Aorta (tissue), 5 donors: ENCODE data around the gene ITLN2. TPM values are rescaled to one million over a fixed set of nuclear protein-coding genes. Genes with fewer than 3 reads are reported as not detected.
"Not testable (repeated sequence)": the region's sequence is repeated elsewhere in the genome, so short reads cannot be mapped to it uniquely, and the experiment has no call there.

Source experiments
- ATAC-seq: fragments of 200-7000 bp; cut with Tn5 transposase; one replicate; pipeline ENCODE4 v1.9.1; 2022; ENCODE audit warnings: moderate library complexity; ENCODE audit not compliant: low FRiP score
- DNase-seq, 2 donors: peaks; one replicate each; pipeline ENCODE4 v3.0.0-alpha.2; 2020
- H3K27ac ChIP-seq, 2 donors: one replicate each; pipeline ENCODE4 v1.5.1; 2013; ENCODE audit warnings: low read length in 2 of 2, mild to moderate bottlenecking in 2 of 2, moderate library complexity in 2 of 2, control low read depth in 1 of 2, inconsistent platforms in 1 of 2, low read depth in 1 of 2
- H3K27me3 ChIP-seq, 2 donors: one replicate each; pipeline ENCODE4 v1.6.1; 2013; ENCODE audit warnings: control low read depth in 1 of 2, low read length in 1 of 2, mild to moderate bottlenecking in 1 of 2, moderate library complexity in 1 of 2; ENCODE audit not compliant: insufficient read depth in 2 of 2, control insufficient read depth in 1 of 2
- H3K36me3 ChIP-seq, 2 donors: one replicate each; pipeline ENCODE4 v1.6.1; 2013; ENCODE audit warnings: control low read depth in 1 of 2, low read length in 1 of 2, mild to moderate bottlenecking in 1 of 2; ENCODE audit not compliant: insufficient read depth in 2 of 2, control insufficient read depth in 1 of 2
- H3K4me1 ChIP-seq, 2 donors: one replicate each; pipeline ENCODE4 v1.6.1; 2013; ENCODE audit warnings: low read length in 2 of 2, control low read depth in 1 of 2, mild to moderate bottlenecking in 1 of 2, moderate library complexity in 1 of 2; ENCODE audit not compliant: insufficient read depth in 2 of 2, control insufficient read depth in 1 of 2
- H3K4me3 ChIP-seq, 2 donors: one replicate each; pipeline ENCODE4 v1.5.1; 2013; ENCODE audit warnings: low read length in 2 of 2, control low read depth in 1 of 2, mild to moderate bottlenecking in 1 of 2
- H3K9me3 ChIP-seq: one replicate; pipeline ENCODE4 v1.6.1; 2013; ENCODE audit warnings: mild to moderate bottlenecking, low read length; ENCODE audit not compliant: control insufficient read depth
- WGBS, 2 donors: extraction: QIAGEN DNeasy Blood & Tissue Kit; methylation state at CpG; one replicate each; pipeline ENCODE4 v1.1.7; 2013; 5-methylcytosine and 5-hydroxymethylcytosine counted together
- intact Hi-C, 2 donors: fragments of 100-400 bp; cut with DNase I; formaldehyde crosslinking; loops; one replicate each; pipeline versions ENCODE4 v1.14.2 to v1.15.0; 2022
- polyA plus RNA-seq, 2 donors: library from polyadenylated mRNA; stranded (reverse); fragments of 200-250 nt; gene quantifications; one replicate each; pipeline ENCODE4 v1.2.3, GENCODE V29; 2013
- total RNA-seq, 2 donors: library from RNA; stranded (reverse); fragmentation: NEBNext Ultra II Directional; extraction: Animal tissue kit (Norgen Biotek cat#: 25700); gene quantifications; one replicate each; pipeline ENCODE4 v1.2.1, GENCODE V29; 2021
- donor health status: healthy with polysubstance abuse.
- donor health status: Bipolar disorder and iron deficiency.
- donor health status: DM: no; HTN: no; CAD: no.
- donor health status: DM: no; HTN: no; CAD: no.
- donor health status: DM: yes; HTN: yes; CAD: no.

ITLN2 gene
- total and polyA plus RNA-seq, 4 donors, result 4.5 to 5.5 TPM; not detected in 2

- intact Hi-C loops, result no loop called here
Measured at GRCh38 chr1:160925652-160926244, 28.9 kb downstream of the ITLN2 start.

GRCh38 chr1:160924791-160925651, 29.6 kb downstream of the ITLN2 start:
- ATAC-seq, result no peak
- WGBS, 2 donors, result 91 to 92% methylated on average over 7 of the region's 7 CpGs

More at GRCh38 chr1:160925652-160926244, 28.9 kb downstream of the ITLN2 start:
- no peaks in the 10 kb centered on the region for H3K27me3 ChIP-seq
- DNase-seq (no peak), ATAC-seq (no peak)
- H3K27ac ChIP-seq, result no peak overlapping the region
- no peak overlapping the region for H3K4me3 ChIP-seq
- H3K4me1 ChIP-seq, result no peaks in the 10 kb centered on the region
- H3K9me3 ChIP-seq, result no peaks in the 10 kb centered on the region
- 68 to 75% methylated on average over 5 of the region's 5 CpGs for WGBS, 2 donors
- no peaks in the 10 kb centered on the region for H3K36me3 ChIP-seq

DNA sequence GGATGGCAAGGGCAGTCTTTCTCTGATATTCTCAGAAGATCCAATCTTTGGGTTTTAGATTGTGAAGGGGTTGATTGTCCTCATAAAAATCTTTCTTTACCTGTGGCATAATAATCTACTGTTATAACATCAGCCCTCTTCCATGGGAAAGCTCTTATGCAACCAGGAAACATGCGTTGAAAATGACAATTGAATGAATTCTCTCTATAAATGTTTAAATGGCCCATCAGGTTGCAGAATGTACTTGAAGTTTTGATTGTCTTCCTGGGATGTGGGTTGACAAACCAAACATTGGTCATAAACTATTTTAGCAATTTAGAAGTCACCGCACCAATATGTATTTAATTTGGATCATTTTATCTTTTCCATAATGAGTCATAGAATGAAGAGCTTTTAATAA, 37.9 kb downstream of the ITLN2 start:
- H3K27ac ChIP-seq, result no peak overlapping the region
- no peak overlapping the region for H3K4me3 ChIP-seq
- intact Hi-C loops, result no loop called here
- DNase-seq, result no peak
- H3K9me3 ChIP-seq, result no peaks in the 10 kb centered on the region
- no peaks in the 10 kb centered on the region for H3K27me3 ChIP-seq
- WGBS, 2 donors, result 36 to 53% methylated on average over 2 of the region's 2 CpGs
- H3K4me1 ChIP-seq, result no peaks in the 10 kb centered on the region
- no peak for ATAC-seq
- H3K36me3 ChIP-seq, result no peaks in the 10 kb centered on the region

More at GRCh38 chr1:160924791-160925651, 29.6 kb downstream of the ITLN2 start:
- no peak for DNase-seq
- Histone ChIP-seq H3K9me3 (no peaks in the 10 kb centered on the region), H3K36me3 (no peaks in the 10 kb centered on the region), H3K4me1 (no peaks in the 10 kb centered on the region), H3K27ac (no peak overlapping the region), H3K27me3 (no peaks in the 10 kb centered on the region), H3K4me3 (no peak overlapping the region)
- intact Hi-C loops, result no loop called here

GRCh38 chr1:160913229-160913628, 41.4 kb downstream of the ITLN2 start:
- DNase-seq, H3K9me3 ChIP-seq, ATAC-seq, intact Hi-C loops, H3K27ac ChIP-seq, H3K4me3 ChIP-seq, H3K4me1 ChIP-seq, H3K36me3 ChIP-seq, H3K27me3 ChIP-seq: not testable (repeated sequence)
- WGBS, 2 donors, result 98% methylated on average over 6 of the region's 6 CpGs

GRCh38 chr1:160911925-160912324, 42.7 kb downstream of the ITLN2 start:
- Histone ChIP-seq H3K27ac (no peak overlapping the region), H3K9me3 (no peaks in the 10 kb centered on the region), H3K27me3 (no peaks in the 10 kb centered on the region), H3K4me1 (peaks cover 0 to 2% of the 10 kb centered on the region in 2 donors), H3K36me3 (no peaks in the 10 kb centered on the region), H3K4me3 (no peak overlapping the region)
- intact Hi-C loops, result no loop called here
- DNase-seq (no peak), ATAC-seq (no peak)
- 3 to 4% methylated on average over 2 of the region's 2 CpGs for WGBS, 2 donors

DNA sequence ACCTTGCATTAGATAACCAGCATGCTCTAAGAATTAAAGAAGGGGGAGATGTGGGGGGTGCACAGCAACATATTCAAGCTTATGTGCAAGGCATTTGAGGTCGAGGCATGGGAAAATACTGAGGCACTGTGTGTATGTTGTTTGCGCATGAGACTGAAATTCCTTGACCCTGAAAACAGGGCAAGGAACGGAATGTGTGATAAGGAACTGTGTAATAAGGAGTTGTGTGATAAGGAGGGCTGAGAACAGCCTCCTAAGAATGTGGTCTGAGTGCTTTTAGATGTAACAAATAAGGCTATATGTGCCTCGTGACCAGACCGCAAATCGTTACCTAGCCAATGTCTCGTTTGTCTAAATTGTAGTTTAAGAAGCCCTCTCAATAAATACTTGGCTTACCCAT, 43.2 kb downstream of the ITLN2 start:
- intact Hi-C loops, result no loop called here
- ATAC-seq, result no peak
- 3 to 5% methylated on average over 7 of the region's 7 CpGs for WGBS, 2 donors
- Histone ChIP-seq H3K36me3 (no peaks in the 10 kb centered on the region), H3K27me3 (no peaks in the 10 kb centered on the region), H3K4me1 (peaks cover 0 to 2% of the 10 kb centered on the region in 2 donors), H3K9me3 (no peaks in the 10 kb centered on the region), H3K27ac (no peak overlapping the region), H3K4me3 (no peak overlapping the region)
- no peak for DNase-seq

DNA sequence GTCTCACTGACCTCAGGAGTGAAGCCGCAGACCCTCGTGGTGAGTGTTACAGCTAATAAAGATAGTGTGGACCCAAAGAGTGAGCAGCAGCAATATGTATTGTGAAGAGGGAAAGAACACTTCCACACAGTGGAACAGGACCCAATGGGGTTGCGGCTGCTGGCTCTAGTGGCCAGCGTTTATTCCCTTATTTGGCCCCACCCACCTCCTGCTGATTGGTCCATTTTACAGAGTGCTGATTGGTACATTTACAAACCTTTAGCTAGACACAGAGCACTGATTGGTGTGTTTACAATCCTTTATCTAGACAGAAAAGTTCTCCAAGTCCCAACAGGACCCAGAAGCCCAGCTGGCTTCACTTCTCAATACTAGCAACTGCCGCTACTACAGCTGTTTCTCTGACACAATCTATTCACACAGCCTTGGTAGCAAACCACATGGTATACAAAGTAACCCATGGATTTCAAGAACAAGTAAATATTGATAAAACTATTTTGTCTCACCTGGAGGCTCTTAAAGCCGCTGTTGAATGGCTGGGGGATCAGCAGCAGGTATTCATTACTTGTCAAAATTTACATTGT, 44.3 kb downstream of the ITLN2 start:
- ATAC-seq (no peak), DNase-seq (no peak)
- H3K9me3 ChIP-seq, result no peaks in the 10 kb centered on the region
- H3K27ac ChIP-seq, result no peak overlapping the region
- H3K27me3 ChIP-seq, result no peaks in the 10 kb centered on the region
- WGBS, 2 donors, result 72% methylated on average over 6 of the region's 6 CpGs
- H3K36me3 ChIP-seq, result no peaks in the 10 kb centered on the region
- H3K4me3 ChIP-seq, result no peak overlapping the region
- intact Hi-C loops, result no loop called here
- H3K4me1 ChIP-seq, result peaks cover 0 to 2% of the 10 kb centered on the region in 2 donors

- no peak overlapping the region for H3K4me3 ChIP-seq
- intact Hi-C loops, result no loop called here
- peaks cover 0 to 3% of the 10 kb centered on the region in 2 donors for H3K4me1 ChIP-seq
- DNase-seq, result no peak
- no peaks in the 10 kb centered on the region for H3K27me3 ChIP-seq
- no peaks in the 10 kb centered on the region for H3K36me3 ChIP-seq
- H3K9me3 ChIP-seq, result no peaks in the 10 kb centered on the region
- ATAC-seq, result no peak
- H3K27ac ChIP-seq, result no peak overlapping the region
- WGBS, 2 donors, result 2 to 5% methylated on average over 7 of the region's 7 CpGs
Measured at GRCh38 chr1:160907976-160908375, 46.6 kb downstream of the ITLN2 start.
